Ishikawa (cell line): ENCODE results near the gene POLD4.

ENCODE experiments used
- CEBPB ChIP-seq: IDR thresholded peaks from 2 replicates; pipeline ENCODE4 v1.6.1; 2012
- CREB1 ChIP-seq: IDR thresholded peaks from 2 replicates; pipeline ENCODE4 v1.6.1; 2012; ENCODE audit warnings: low read depth
- NFIC ChIP-seq: IDR thresholded peaks from 2 replicates; pipeline ENCODE4 v1.6.1; 2012
- RAD21 ChIP-seq: IDR thresholded peaks from 2 replicates; pipeline ENCODE4 v1.6.1; 2012; ENCODE audit warnings: low read depth
- TAF1 ChIP-seq: IDR thresholded peaks from 2 replicates; pipeline ENCODE4 v1.6.1; 2012; ENCODE audit warnings: low read depth, mild to moderate bottlenecking
- TCF12 ChIP-seq: IDR thresholded peaks from 2 replicates; pipeline ENCODE4 v1.6.1; 2012; ENCODE audit warnings: low read depth
- YY1 ChIP-seq: IDR thresholded peaks from 2 replicates; pipeline ENCODE4 v1.6.1; 2012; ENCODE audit warnings: low read depth
- ZBTB7A ChIP-seq: IDR thresholded peaks from 2 replicates; pipeline ENCODE4 v1.6.1; 2012; ENCODE audit warnings: low read depth
- TF ChIP-seq, protein P1 (sequence below): IDR thresholded peaks from 2 replicates; pipeline ENCODE4 v1.6.1; 2012
- TF ChIP-seq, protein P2 (sequence below): IDR thresholded peaks from 2 replicates; pipeline ENCODE4 v1.6.1; 2012
- TF ChIP-seq, protein P3 (sequence below): IDR thresholded peaks from 2 replicates; pipeline ENCODE4 v1.6.1; 2012; ENCODE audit warnings: low read depth, mild to moderate bottlenecking

The POLD4 gene

DNA sequence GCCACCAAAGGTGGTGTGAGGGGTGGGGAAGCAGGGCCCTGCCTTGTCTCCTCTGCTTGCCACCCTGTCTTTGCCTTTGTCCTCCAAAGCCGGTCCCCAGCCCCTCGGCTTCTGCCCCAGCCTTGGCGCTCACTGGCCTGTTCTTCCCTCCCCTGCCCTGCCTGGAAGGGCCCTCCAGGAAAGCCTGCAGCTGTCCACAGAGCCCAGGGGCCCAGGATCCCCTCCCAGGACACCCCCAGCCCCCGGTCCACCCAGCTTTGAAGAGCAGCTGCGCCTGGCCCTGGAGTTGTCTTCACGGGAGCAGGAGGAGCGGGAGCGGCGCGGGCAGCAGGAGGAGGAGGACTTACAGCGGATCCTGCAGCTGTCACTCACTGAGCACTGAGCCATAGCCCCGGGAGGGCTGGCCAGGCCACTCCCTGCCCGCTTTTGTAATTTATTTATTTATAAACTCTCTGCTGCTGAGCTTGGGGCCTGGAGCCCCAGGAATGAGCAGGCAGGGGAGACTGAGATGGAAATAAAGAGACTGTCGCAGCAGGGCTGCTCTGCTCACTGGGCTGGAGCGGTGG, 51.3 kb downstream of the POLD4 start:
- no peak for TF ChIP-seq RAD21
- TF ChIP-seq, protein P1, sequence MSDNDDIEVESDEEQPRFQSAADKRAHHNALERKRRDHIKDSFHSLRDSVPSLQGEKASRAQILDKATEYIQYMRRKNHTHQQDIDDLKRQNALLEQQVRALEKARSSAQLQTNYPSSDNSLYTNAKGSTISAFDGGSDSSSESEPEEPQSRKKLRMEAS = no peak
- no peak for TF ChIP-seq CEBPB
- no peak; the same call in 1 of the 2 replicates for TF ChIP-seq ZBTB7A
- no peak for TF ChIP-seq NFIC
- TF ChIP-seq, protein P2, sequence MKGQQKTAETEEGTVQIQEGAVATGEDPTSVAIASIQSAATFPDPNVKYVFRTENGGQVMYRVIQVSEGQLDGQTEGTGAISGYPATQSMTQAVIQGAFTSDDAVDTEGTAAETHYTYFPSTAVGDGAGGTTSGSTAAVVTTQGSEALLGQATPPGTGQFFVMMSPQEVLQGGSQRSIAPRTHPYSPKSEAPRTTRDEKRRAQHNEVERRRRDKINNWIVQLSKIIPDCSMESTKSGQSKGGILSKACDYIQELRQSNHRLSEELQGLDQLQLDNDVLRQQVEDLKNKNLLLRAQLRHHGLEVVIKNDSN = no peak

DNA sequence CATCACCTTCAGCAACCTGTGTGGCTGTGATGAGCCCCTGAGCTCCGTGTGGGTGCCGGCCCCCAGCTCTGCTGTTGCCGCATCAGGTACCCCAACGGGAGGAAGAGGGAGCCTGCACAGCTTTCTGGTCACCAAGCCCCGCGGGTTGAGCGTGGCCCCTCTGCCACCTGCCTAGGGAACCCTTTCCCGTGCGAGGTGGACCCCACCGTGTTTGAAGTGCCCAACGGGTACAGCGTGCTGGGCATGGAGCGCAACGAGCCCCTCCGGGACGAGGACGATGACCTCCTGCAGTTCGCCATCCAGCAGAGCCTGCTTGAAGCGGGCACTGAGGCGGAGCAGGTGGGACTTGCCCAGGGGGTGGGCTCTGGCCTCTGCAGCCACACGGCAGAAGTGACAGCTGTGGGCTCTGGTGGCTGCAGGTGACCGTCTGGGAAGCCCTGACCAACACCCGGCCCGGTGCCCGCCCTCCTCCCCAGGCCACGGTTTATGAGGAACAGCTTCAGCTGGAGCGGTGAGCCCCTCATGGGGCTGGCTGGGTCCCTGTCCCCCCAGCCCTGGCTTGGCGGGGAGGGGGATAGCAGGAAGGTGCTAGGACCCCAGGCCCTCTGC, 51.9 kb downstream of the POLD4 start:
- TF ChIP-seq CREB1 = no peak
- TF ChIP-seq NFIC = no peak
- TF ChIP-seq YY1 = no peak
- TF ChIP-seq, protein P1 = no peak
- TF ChIP-seq, protein P2 = no peak
- no peak for TF ChIP-seq TCF12
- no peak for TF ChIP-seq CEBPB
- TF ChIP-seq TAF1 = no peak
- no peak for TF ChIP-seq RAD21
- TF ChIP-seq, protein P3, sequence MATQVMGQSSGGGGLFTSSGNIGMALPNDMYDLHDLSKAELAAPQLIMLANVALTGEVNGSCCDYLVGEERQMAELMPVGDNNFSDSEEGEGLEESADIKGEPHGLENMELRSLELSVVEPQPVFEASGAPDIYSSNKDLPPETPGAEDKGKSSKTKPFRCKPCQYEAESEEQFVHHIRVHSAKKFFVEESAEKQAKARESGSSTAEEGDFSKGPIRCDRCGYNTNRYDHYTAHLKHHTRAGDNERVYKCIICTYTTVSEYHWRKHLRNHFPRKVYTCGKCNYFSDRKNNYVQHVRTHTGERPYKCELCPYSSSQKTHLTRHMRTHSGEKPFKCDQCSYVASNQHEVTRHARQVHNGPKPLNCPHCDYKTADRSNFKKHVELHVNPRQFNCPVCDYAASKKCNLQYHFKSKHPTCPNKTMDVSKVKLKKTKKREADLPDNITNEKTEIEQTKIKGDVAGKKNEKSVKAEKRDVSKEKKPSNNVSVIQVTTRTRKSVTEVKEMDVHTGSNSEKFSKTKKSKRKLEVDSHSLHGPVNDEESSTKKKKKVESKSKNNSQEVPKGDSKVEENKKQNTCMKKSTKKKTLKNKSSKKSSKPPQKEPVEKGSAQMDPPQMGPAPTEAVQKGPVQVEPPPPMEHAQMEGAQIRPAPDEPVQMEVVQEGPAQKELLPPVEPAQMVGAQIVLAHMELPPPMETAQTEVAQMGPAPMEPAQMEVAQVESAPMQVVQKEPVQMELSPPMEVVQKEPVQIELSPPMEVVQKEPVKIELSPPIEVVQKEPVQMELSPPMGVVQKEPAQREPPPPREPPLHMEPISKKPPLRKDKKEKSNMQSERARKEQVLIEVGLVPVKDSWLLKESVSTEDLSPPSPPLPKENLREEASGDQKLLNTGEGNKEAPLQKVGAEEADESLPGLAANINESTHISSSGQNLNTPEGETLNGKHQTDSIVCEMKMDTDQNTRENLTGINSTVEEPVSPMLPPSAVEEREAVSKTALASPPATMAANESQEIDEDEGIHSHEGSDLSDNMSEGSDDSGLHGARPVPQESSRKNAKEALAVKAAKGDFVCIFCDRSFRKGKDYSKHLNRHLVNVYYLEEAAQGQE = no peak
